Adipocyte (in vitro differentiated cells): Measurements from ENCODE around the gene ACTN4.

Experiments
- DNase-seq: peaks from one replicate; pipeline ENCODE4 v3.0.0-alpha.2; 2015; ENCODE audit warnings: low read depth
- H3K27me3 ChIP-seq: replicated peaks from 2 replicates; pipeline ENCODE4 v1.7.0; 2013; ENCODE audit warnings: mild to moderate bottlenecking, low read length, moderate library complexity; ENCODE audit not compliant: control insufficient read depth, insufficient read depth
- H3K36me3 ChIP-seq: 2 replicates; pipeline ENCODE4 v1.7.0; 2013; ENCODE audit warnings: low read length, mild to moderate bottlenecking, moderate library complexity; ENCODE audit not compliant: control insufficient read depth, insufficient read depth, severe bottlenecking
- H3K4me1 ChIP-seq: 2 replicates; pipeline ENCODE4 v1.7.0; 2013; ENCODE audit warnings: mild to moderate bottlenecking, low read length, moderate library complexity; ENCODE audit not compliant: control insufficient read depth, insufficient read depth
- H3K4me3 ChIP-seq: 2 replicates; pipeline ENCODE4 v1.7.0; 2013; ENCODE audit warnings: mild to moderate bottlenecking, low read length, moderate library complexity
- H3K9ac ChIP-seq: 2 replicates; pipeline ENCODE4 v1.7.0; 2013; ENCODE audit warnings: mild to moderate bottlenecking, low read length, moderate library complexity
- H3K9me3 ChIP-seq: 2 replicates; pipeline ENCODE4 v1.7.0; 2013; ENCODE audit warnings: mild to moderate bottlenecking, low read length, moderate library complexity; ENCODE audit not compliant: control insufficient read depth

Gene ACTN4

DNA sequence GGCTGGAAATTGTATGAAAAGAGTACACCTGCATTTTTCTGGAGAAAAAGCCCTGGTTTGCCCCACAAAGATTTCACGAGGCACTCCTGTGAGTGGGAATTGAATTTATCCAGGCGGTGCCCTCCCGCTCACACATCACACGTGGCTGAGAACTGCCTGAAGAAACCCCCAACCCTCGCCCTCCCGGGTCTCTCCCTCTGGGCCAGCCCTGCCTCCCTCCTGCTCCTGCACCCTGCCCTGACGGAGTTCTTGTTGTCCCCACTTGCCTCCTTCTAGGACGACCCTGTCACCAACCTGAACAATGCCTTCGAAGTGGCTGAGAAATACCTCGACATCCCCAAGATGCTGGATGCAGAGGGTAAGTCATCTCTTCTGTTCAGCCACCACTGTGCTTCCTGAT is 61.7 kb downstream of the ACTN4 start:
- H3K4me1 ChIP-seq: peaks cover 34% of the 10 kb centered on the region
- H3K27me3 ChIP-seq: no peaks in the 10 kb centered on the region
- peaks cover 90% of the 10 kb centered on the region for H3K36me3 ChIP-seq
- H3K9me3 ChIP-seq: no peaks in the 10 kb centered on the region
- H3K9ac ChIP-seq: no peak overlapping the region
- DNase-seq: no peak
- H3K4me3 ChIP-seq: no peak overlapping the region

DNA sequence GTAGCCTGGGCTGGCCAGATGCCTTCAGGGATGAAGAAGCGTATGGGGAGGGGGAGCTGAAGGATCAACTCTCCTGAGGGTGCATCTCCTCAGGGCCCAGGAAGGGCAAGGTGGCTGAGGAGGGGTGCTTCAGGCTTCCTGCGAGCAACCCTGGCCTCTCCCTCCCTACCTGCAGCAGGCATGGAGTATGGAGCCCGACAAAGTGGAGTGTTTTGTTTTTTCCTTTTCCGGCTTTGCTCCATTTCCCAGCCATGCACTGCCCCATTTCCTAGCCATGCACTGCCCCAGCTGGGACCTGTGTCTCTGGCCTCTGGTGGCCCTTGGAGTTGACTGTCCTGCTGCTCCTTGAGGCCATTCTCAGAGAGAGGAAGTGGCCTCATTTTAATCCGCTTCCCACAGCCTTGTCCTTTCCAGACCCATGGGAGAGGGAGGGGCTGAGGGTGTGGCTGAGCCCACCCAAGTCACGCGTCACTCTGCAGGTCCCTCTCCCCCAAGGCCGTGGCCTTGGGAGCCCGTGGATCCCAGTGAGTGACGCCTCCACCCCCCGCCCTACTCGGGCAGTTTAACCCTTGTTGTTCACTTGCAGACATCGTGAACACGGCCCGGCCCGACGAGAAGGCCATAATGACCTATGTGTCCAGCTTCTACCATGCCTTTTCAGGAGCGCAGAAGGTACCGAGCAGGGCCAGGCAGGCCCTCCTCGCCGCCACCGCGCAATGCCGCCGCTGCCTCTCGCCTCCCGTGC is 62.4 kb downstream of the ACTN4 start:
- H3K9ac ChIP-seq: no peak overlapping the region

DNA sequence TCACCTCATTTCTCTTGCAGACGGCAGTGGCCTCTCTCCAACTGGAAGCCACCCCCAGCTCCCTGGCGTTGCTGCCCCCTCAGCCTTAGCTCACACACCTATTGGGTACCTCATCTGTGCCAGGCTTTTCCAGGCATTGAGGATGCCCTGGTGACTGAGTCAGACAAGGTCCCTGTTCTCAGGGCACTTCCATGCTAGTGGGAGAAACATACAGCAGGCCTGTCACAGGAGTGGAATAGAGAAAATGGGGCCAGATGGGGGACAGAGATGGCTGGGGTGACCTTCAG is 62.9 kb downstream of the ACTN4 start:
- H3K36me3 ChIP-seq: peaks cover 87% of the 10 kb centered on the region
- no peak for DNase-seq
- peaks cover 34% of the 10 kb centered on the region for H3K4me1 ChIP-seq
- no peak overlapping the region for H3K4me3 ChIP-seq
- no peaks in the 10 kb centered on the region for H3K27me3 ChIP-seq
- no peaks in the 10 kb centered on the region for H3K9me3 ChIP-seq
- no peak overlapping the region for H3K9ac ChIP-seq

More for the DNA sequence above, 62.4 kb downstream of the ACTN4 start:
- no peaks in the 10 kb centered on the region for H3K27me3 ChIP-seq
- no peak for DNase-seq
- peaks cover 34% of the 10 kb centered on the region for H3K4me1 ChIP-seq
- H3K4me3 ChIP-seq: no peak overlapping the region
- H3K36me3 ChIP-seq: peaks cover 90% of the 10 kb centered on the region
- H3K9me3 ChIP-seq: no peaks in the 10 kb centered on the region

DNA sequence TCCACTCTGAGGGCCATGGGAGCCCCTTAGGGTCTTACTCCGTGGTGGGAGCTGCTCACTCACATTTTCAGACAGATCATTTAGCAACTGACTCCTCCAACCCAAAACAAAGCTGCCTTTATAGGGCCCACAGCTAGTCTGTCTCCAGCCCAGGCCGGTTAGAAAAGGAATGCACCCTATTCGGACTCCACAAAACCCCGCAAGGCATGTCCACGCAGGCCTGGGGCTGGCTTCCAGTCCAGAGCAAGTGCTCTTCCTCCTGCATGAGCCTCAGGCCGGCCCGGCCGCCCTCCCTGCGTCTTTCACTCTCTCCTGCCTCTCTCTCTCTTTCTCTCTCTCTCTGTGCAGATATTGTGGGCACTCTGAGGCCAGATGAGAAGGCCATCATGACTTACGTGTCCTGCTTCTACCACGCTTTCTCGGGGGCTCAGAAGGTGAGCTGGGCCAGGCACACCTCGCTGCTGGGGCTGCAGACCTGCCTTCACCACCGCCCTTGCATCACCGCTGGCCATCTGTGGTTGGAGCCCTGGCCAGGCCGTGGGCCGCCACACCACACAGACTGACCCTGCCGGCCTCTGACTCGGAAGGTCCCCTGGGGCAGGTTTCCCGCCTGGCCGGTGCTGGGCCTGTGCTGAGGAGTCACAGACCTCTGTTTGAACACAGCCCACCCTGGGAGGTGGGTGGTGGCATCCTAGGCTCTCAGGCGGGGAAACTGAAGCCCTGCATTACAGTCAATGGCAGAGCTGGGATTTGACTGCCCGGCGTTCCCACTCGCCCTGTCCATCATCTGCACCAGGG is 63.7 kb downstream of the ACTN4 start:
- Histone ChIP-seq H3K4me3 (no peak overlapping the region), H3K27me3 (no peaks in the 10 kb centered on the region), H3K9ac (peak overlapping the region; percentile 12), H3K36me3 (peaks cover 86% of the 10 kb centered on the region), H3K4me1 (peaks cover 34% of the 10 kb centered on the region), H3K9me3 (no peaks in the 10 kb centered on the region)
- DNase-seq: no peak

DNA sequence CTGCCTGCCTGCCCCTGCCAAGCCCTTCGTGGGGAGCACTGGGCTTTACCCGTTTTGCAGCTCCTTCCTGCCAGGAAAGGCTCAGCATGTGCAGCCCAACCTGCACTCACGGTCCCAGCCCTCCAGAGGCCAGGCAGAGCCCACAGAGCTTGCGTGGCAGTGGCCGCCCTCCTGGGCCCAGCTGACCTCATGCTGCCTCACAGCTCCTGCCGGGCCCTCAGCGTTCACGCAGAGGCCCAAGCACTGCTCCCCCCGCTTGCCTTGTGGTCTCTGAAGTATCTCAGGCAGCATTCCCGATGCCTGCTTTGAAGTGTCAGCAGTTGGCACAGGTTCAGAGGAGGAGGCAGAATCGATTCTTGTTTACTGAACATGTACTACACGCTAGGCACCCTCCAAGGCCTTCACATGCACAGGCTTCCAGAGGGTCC is 64.3 kb downstream of the ACTN4 start:
- no peaks in the 10 kb centered on the region for H3K27me3 ChIP-seq
- DNase-seq: no peak
- H3K9me3 ChIP-seq: no peaks in the 10 kb centered on the region
- peaks cover 34% of the 10 kb centered on the region for H3K4me1 ChIP-seq
- H3K9ac ChIP-seq: peak overlapping the region; percentile 12
- H3K36me3 ChIP-seq: peaks cover 86% of the 10 kb centered on the region
- no peak overlapping the region for H3K4me3 ChIP-seq

DNA sequence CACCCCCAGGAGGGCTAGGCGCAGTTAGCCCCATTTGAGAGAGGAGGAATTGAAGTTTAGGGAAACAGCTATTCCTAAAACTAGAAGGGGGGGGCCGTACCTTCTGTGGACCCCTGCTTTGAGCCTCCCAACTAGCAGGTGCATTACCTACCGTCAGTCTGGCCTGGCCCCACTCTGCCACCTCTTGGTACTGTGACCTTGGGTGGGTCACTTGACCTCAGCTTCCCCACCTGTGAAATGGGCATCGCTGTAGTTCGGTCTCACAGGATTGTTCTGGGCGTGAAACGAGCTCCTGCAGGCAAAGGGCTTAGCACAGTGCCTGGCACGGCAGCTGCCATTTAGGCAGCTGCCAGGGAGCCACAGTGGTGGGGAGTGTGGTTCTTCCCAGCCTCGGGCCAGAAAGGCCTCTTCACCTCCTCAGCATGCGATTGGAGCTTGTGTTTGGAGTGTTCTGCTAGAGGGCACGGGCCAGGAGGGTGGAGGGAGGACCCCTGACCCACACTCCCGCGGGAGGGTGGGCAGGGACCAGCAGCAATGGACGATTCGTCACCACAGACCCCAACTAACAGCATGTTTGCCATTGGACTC is 64.8 kb downstream of the ACTN4 start:
- H3K4me1 ChIP-seq: peaks cover 32% of the 10 kb centered on the region
- H3K4me3 ChIP-seq: no peak overlapping the region
- H3K27me3 ChIP-seq: no peaks in the 10 kb centered on the region
- H3K9ac ChIP-seq: peak overlapping the region; percentile 11
- H3K36me3 ChIP-seq: peaks cover 86% of the 10 kb centered on the region
- no peak for DNase-seq
- H3K9me3 ChIP-seq: no peaks in the 10 kb centered on the region

DNA sequence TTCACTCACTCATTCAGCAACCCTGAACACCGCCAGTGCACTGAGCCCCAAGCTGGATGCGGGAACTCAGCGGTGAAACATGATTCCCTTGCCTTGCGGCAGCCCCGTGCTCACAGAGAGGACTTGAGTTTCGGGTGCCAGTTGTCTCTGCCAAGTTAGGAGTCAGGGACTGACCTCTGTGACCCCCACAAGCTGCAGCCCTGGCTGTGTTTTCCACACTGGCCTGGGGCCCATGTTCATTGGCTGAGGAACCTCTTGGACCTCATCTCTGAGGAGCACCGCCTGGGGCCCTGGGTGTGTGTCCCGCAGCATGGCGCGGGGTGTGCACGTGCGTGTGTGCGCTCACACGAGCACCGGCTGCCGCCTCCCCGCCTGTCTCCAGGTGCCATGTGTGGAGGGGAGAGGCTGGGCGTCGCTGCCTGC is 65.8 kb downstream of the ACTN4 start:
- H3K9ac ChIP-seq: no peak overlapping the region
- no peak overlapping the region for H3K4me3 ChIP-seq
- H3K27me3 ChIP-seq: no peaks in the 10 kb centered on the region
- peaks cover 86% of the 10 kb centered on the region for H3K36me3 ChIP-seq
- no peak for DNase-seq
- H3K9me3 ChIP-seq: no peaks in the 10 kb centered on the region
- peaks cover 28% of the 10 kb centered on the region for H3K4me1 ChIP-seq

DNA sequence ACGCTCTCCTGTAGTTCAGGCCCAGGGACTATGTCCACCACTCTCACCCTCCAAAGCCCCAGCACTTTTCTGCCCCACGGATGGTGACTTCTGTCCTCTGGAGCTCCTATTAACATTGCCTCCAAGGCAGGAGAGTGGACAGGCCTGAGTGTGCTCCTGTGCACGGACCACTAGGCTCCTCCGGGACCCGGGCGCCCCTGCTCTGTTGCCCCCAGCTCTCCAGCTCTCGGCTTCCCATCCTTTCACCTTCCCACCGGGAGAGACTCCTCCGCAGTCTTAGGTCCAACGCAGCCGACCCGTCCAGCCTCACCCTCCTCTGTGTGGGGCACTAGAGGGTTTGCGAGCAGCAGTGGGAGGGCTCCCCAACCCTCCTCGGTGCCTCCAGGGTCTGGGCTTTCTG is 66.4 kb downstream of the ACTN4 start:
- no peak for DNase-seq
- peaks cover 28% of the 10 kb centered on the region for H3K4me1 ChIP-seq
- H3K9me3 ChIP-seq: no peaks in the 10 kb centered on the region
- H3K9ac ChIP-seq: no peak overlapping the region
- H3K36me3 ChIP-seq: peaks cover 85% of the 10 kb centered on the region
- H3K4me3 ChIP-seq: no peak overlapping the region
- no peaks in the 10 kb centered on the region for H3K27me3 ChIP-seq

DNA sequence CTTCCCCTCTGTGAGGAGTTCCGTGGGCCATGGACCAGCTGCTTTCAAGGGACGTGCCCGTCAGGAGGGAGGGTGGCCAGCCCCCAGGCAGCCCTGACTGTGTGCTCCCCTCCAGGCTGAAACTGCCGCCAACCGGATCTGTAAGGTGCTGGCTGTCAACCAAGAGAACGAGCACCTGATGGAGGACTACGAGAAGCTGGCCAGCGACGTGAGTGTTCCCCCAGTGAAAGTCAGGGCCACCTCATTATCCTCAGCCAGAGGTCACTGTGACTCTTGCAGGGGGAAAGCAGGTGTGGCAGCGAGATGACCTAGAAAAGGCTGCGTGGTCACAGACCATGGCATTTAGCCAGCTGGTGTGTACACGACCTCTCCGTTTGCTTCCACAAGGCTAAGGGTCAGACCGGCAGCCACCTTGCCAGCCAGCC is 66.9 kb downstream of the ACTN4 start:
- no peak for DNase-seq
- H3K36me3 ChIP-seq: peaks cover 84% of the 10 kb centered on the region

DNA sequence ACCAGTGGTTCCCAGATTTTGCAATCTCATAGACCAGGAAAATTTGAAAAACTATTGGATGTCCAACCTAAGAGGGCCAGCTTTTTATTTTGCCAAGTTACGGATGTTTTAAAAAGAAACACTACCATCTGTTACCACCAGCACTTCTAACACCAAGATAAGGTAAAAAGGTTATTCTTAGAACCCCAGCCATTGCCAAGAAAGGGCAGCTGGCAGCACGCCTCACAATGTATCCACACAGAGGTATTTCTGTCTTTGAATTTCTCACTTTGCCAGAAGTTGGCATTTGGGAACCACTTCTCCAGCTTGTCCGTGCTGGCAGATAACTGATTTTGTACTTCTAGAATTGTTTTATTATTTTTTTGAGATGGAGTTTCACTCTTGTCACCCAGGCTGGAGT is 68.1 kb downstream of the ACTN4 start:
- no peak for DNase-seq
- peaks cover 82% of the 10 kb centered on the region for H3K36me3 ChIP-seq

More for the DNA sequence above, 66.9 kb downstream of the ACTN4 start:
- no peaks in the 10 kb centered on the region for H3K27me3 ChIP-seq
- H3K9ac ChIP-seq: no peak overlapping the region
- H3K4me3 ChIP-seq: no peak overlapping the region
- peaks cover 32% of the 10 kb centered on the region for H3K4me1 ChIP-seq
- H3K9me3 ChIP-seq: no peaks in the 10 kb centered on the region

DNA sequence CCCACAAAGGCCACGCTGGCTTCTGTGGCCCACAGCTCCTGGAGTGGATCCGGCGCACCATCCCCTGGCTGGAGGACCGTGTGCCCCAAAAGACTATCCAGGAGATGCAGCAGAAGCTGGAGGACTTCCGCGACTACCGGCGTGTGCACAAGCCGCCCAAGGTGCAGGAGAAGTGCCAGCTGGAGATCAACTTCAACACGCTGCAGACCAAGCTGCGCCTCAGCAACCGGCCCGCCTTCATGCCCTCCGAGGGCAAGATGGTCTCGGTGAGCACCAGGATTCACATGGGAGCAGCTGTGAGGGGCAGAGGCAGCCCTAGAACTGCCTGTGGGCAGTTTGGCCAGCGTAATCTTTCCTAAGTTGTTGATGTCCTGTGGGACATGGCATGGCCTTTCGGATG is 69.6 kb downstream of the ACTN4 start:
- DNase-seq: no peak
- Histone ChIP-seq H3K4me3 (no peak overlapping the region), H3K9me3 (no peaks in the 10 kb centered on the region), H3K9ac (no peak overlapping the region), H3K4me1 (peaks cover 23% of the 10 kb centered on the region), H3K36me3 (peaks cover 82% of the 10 kb centered on the region), H3K27me3 (no peaks in the 10 kb centered on the region)

More for the DNA sequence above, 68.1 kb downstream of the ACTN4 start:
- H3K27me3 ChIP-seq: no peaks in the 10 kb centered on the region
- no peaks in the 10 kb centered on the region for H3K9me3 ChIP-seq
- H3K4me1 ChIP-seq: peaks cover 34% of the 10 kb centered on the region
- no peak overlapping the region for H3K9ac ChIP-seq
- H3K4me3 ChIP-seq: no peak overlapping the region
